ENCODE results near the gene FAIM2.
A peak's percentile ranks its signal among the peaks of the same experiment; 100 is the strongest.
"Not testable (repeated sequence)": the region's sequence is repeated elsewhere in the genome, so short reads cannot be mapped to it uniquely, and the experiment has no call there.

FAIM2 gene

DNA sequence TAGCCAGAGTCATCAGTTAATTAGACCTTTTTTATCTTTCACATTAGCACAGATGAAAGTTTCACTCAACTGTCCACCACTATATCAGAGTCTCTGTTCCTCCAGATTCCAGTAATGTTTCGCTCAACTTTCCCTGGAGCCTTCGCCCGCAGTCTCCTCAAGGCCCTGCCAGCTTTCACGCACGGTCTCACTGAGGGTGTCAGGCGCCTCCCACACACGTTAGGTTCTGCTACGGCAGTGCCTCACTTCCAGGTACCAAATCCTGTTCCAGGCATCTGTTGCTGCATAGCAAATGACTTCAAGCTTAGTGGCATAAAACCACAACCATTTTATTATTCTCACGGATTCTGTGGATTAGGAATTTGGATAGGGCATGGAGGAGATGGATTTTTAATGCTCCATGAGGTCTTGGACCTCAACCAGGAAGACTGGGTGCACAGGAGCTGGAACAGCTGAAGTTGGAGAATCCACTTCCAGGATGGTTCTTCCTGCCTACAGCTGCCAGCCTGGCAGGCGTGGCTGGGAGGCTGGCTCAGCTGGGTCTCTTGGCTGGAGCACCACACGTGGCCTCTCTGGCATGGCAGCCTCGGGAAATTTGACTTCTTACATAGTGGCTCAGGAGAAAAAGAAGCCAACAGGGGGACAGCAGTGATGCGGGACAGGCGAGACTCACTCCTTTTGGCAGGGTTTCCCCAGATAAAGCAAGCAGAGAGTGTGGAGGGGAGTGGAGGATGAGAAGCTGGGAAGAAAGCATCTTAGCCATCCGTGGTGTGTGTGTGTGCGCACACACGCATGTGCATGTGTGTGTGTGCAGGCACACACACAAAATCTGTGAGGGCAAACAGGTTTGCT lies 39.5 kb downstream of the FAIM2 start:
- no peak for DNase-seq (ENCODE audit: low read depth)

DNA sequence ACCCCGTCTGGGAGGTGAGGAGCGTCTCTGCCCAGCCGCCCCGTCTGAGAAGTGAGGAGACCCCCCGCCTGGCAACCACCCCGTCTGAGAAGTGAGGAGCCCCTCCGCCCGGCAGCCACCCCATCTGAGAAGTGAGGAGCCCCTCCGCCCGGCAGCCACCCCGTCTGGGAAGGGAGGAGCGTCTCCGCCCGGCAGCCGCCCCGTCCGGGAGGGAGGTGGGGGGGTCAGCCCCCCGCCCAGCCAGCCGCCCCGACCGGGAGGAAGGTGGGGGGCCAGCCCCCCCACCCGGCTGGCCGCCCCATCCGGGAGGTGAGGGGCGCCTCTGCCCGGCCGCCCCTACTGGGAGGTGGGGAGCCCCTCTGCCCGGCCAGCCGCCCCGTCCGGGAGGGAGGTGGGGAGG lies 42.8 kb downstream of the FAIM2 start:
- not testable (repeated sequence) for DNase-seq (ENCODE audit: low read depth)

DNA sequence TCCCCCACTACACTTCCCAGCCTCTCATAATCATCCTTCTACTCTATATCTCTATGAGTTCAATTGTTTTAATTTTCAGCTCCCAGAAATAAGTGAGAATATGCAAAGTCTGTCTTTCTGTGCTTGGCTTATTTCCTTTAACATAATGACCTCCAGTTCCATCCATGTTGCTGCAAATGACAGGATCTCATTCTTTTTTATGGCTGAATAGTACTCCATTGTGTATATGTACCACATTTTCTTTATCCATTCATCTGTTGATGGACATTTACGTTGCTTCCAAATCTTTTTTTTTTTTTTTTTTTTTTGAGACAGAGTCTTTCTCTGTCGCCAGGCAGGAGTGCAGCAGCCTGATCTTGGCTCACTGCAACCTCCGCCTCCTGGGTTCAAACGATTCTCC lies 47.8 kb downstream of the FAIM2 start:
- not testable (repeated sequence) for DNase-seq (ENCODE audit: low read depth)

DNA sequence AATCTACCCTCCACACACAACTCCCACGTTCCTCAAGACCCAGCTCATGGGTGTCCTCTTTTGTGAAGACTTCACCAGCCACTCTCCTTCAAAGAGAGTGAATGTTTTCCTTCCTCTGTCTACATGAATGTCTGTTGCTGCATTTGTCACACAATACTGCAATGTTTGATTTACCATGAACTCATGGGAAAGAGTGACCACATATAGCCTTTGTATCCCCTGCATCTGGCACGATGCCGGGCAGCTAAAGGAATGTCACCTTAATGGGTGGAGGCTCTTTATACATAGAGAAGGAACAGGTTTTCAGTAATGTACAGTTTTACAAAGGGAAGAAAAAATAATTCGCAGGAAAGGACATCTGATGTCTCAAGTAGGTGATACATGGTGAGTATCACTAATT lies 48.7 kb downstream of the FAIM2 start:
- DNase-seq (ENCODE audit: low read depth) = no peak

DNA sequence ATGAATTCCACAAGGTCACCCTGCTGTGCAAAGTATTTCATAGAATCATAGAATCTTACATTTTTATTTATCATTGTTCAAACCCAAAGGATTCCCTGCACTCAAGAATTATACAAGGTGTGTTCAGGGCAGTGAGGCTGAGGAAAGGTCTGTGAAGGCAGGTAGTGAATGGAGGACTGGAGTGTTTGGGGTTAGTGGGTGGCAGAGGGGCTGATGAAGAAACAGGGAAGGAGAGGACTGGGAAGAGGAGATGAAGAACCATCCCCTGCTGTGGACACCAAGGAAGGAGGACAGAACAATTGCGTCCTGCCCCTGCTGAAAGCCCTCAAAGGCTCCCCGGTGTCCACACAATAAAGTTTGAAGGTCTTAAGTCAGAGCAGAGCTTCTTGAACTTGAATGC lies 50.0 kb downstream of the FAIM2 start:
- no peak for DNase-seq (ENCODE audit: low read depth)

DNA sequence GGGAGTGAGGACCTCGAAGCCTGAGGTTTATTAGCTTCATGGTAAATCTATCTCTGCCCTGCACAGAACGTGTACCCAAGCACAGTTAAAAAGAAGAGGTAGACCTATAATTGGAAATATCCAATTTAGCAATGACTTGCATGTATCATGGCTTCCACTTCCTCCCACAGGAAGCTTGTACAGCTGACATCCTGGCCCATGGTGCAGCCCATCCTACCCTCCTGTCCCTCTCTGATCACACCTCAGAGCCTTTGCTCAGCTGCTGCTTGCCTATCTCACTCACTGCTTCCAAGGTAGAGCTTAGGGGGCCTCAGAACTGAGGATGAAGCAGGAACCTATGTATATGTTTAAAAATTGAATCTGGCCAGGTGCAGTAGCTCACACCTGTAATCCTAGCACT lies 56.5 kb downstream of the FAIM2 start:
- no peak for DNase-seq (ENCODE audit: low read depth)

DNA sequence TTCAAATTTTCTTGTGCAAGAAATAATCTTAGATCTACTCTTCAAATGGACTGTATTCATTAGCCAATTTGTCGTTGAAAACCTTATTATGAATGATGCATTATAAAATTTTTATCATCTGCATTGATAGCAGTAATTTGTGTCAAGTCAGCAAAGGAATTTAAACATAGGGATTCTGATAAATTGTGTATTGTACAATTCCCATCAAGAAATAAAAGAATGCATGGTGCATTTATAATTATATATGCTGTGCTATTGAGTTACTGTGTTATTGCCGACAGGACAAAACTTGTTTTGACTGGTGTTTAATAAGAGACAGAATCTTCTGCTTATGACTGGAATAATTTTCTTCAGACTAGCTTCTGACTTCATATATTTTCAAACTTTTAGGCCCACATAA lies 57.7 kb downstream of the FAIM2 start:
- DNase-seq (ENCODE audit: low read depth) = no peak

DNA sequence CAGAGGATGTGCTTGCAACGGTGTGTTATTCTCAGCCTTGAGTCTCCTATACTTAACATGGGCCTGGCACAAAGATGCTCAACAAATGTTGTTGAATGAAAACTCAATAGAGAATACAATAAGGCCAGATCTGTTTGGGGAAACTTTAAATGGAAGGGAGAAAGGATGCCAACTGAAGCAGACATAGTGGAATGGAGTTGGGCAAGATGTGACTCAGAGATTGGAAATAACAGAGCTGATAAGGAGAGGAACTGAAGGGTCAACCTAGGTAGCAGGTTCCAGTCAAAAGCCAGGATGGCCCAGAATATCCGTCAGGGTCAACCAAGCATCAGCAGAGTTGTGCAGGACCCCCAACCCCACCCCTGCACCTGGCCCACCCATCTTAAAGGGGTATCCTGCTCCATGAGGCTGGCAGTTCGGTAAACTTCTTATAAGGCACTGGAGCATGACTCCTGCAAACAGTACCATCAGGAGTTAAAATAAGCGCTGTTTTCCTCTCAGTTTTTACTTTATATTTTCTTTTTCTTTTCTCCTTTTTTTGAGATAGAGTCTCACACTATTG lies 59.7 kb downstream of the FAIM2 start:
- no peak for DNase-seq (ENCODE audit: low read depth)

DNA sequence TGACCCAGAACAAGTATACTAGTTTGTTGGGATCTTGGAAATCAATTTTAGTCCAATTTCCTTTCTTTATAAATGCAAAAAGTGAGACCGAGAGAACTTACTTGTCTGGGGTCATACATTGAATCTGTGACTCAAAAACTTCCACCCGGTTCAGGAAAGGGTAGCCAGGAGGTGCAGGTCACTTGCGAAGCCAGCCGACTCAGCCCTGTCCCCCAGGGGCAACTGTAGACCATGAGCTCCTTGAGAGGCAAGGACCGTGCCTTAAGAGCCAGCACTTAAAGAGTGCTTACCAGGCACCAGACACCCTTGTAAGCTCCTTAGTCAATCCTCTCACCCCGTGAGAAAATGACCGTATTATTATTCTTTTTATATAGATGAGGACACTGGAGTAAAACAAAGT lies 60.3 kb downstream of the FAIM2 start:
- DNase-seq (ENCODE audit: low read depth) = no peak

DNA sequence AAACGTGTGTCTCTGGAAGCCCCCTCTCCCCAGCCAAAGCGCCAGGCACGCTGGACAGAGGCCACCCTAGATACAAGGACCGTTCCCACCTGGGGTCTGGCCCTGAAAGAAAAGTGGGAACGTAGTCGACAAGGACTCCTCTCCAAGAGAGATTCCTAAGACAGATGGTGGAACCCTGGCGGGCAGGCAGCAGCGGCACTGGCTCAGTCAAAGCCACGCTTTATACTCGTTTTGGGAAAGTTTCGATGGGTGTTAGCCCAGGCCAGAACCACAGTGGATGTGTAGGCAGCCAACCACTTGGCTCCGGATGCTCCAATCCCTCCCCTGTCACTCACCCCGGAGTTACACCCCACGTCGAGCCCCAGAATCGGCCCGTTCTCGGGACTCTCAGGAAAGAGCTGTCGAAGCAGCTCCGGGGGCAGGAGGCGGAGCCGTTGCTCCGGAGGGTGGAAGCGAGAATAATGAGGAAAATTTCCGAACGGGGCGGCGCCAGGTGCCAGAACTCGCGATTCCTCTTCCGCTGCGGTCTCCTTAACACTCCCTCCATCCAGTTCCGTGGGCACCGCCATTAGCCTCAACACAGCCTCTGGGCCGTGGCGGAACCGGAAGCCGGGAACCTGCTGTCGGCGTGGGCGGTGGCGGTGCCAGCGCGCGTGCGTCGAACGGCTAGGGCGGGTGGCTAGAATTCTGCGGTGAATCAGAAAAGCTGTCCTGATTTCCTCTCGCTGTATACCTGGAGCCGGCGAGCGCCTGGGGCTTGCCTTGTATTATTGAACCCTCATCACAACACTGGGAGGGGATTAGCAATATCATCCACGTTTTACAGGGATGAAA lies 61.0 kb downstream of the FAIM2 start, which contains the start of gene BCDIN3D:
Gene BCDIN3D (minus strand): TSS at position 588 of the 834 bp plus-strand sequence. CDS start 19 bp downstream, at position 569.
- peak; percentile 89 for DNase-seq (ENCODE audit: low read depth)

DNA sequence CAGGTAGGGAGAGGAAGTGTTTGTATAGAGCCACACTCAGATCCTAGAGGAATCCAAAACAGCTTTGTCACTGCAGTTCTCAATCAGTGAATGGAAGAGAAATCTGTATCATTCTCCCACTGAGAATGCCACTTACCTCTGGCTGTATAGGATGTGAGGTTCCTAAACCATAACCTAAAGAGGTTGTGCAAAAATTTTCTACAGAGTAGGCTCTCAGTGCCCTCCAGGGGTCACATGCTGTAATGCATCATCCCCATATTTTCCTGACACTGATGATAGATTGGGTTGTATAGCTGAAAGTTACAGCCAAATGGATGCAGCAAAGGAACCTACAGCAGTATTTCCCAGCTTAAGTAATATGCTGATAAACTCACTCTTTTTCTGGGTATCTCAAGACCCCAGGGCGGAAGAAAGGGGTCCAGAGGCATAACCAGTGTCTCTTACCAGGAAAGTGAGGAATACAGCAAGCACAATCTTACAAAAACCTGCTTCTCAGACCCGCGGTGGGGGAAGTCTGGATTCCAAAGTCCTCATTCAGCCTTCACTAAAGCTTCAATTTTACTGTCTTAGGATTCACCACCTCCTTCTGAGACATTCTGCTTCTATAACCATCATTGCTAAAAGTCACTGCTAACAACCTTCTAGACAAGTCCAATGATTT lies 64.6 kb downstream of the FAIM2 start:
- DNase-seq (ENCODE audit: low read depth) = no peak

DNA sequence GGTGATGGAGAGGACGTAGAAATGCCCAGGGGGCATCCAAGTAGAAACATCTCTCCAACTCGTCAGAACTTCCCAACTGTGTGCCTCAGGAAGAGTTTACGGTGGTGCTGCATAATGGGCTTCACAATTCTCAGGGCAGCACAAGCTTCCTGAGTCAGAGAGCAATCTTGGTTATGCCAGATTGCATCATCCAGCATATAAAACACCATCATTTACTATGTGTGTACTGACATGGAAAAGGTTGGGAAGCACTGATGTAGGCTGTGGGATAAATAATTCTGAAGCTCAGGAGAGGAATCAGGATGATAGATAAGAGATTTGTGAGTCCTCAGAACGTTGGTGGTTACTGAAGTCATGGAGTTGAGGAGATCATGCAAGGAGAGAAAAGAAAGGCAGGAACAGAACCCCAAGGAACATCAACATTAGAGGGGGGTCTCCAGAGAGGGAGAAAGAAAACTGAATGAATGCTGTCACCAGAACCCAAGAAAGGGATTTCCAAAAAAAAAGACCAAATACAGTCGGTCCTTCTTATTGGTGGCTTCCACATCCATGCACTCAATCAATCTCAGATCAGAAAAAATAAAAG lies 70.8 kb downstream of the FAIM2 start:
- no peak for DNase-seq (ENCODE audit: low read depth)

DNA sequence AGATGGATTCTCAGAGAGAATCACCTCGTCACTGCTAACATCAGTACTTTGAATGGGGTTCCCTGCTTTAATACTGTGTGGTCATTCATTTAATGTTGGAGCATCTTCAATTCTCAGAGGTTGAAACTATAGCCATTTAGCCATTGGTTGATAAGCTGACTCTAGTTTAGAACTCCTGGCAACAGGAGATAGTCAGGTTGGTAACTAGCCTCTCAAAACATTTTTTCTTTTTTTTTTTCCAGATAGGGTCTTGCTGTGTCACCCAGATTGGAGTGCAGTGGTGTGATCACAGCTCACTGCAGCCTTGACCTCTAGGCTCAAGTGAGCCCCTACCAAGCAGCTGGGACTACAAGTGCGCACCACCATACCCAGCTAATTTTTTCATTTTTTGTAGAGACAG lies 72.0 kb downstream of the FAIM2 start:
- DNase-seq (ENCODE audit: low read depth) = no peak

DNA sequence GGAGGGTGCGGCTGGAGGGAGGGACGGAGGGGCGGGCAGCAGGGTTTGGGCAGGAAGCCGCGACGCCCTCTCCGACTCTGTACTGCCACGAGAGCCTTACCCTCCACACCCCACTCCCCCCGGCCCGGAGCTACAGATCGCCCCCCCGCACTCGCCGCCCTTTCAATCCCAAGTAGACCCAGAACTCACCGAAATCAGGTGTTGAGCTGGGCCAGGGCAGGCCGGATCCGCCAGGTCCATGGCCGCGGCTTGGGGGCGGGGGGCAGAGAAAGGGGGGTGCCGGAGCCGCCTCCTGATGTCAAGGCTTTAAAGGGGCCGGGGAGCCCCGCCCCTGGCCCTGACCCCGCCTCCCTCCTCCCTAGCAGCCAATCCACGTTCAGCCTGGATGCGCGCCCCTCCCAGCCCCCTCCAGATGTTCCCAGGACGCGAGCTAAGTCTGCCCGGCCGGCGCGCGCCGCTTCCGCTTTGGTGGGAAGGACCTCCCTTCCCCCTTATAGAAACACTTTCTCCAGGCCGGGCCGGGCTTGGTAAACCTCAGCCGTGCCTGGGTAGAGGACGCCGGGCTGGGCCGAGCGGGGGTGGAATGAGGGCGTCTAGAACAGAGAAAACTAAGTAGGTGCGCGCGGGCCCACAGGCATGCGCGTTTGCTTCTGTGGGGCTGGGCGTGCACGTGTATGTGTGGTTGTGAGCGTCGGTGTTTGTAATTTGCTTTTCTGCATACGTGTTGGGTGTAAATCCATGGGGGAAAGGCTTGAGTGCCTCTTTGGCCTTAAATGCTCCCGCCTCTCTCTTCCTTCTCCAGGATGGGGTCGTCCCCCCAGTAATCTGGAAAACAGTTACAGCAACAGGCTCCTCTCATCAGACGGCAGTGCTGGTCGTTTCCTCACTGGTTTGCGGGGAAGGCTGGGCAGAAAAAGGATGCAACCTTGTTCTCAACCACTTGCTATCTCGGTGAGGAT lies 75.3 kb downstream of the FAIM2 start, which contains the start of gene NCKAP5L:
Gene NCKAP5L (minus strand): TSS at position 281 of the 959 bp plus-strand sequence. CDS start 24,369 bp downstream, outside the sequence.
- peak; percentile 91 for DNase-seq (ENCODE audit: low read depth)

DNA sequence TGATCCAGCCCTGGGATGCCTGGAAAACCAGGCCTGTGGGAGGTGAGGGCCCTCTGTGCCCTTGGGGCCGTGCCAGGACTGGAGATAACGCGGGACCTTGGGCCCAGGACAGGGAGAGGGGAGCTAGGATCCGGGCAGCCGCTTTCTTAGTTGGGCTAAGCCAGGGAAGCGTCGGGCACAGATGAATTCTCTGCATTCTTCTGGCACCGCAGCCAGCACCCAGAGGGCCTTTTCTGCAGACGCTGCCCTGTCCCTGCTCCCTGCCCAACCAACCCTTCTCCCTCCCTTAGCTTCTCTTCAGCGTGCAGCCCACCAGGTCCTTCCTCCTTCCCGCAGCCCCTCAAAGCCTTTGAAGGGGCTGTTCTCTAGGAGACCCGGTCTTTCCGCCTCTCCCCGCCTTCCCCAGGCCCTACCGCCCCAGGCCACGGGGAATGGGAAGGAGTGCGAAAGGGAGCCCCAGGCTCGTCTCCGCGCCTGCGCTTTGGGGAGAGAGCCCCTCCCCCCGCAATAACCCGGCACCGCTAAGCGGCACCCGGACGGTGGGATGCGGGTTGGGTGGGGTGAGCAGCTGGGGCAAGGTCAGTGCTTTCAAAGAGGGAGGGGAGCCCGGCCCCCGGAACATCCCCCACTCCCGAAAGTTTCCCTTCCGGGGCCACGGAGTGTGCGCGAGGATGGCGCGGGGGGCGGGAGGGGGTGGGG lies 76.2 kb downstream of the FAIM2 start:
- peak; percentile 32 for DNase-seq (ENCODE audit: low read depth)

DNA sequence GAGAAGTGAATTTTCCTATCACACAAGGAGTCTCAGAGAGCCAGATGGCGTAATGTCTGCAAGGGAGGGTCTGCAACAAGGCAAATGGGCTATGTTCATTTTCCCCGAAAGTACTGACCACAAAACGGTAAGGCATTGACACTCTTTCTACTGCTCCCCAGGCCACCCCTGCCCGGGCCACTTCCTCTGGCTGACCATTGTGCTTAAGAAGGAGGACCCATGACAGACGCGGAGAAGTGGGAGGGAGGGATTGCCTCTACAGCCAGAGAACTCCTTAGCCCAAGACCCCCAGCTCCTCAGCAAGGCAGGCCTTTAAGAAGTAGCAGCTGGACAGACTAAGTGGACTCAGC lies 76.7 kb downstream of the FAIM2 start:
- DNase-seq (ENCODE audit: low read depth) = no peak

DNA sequence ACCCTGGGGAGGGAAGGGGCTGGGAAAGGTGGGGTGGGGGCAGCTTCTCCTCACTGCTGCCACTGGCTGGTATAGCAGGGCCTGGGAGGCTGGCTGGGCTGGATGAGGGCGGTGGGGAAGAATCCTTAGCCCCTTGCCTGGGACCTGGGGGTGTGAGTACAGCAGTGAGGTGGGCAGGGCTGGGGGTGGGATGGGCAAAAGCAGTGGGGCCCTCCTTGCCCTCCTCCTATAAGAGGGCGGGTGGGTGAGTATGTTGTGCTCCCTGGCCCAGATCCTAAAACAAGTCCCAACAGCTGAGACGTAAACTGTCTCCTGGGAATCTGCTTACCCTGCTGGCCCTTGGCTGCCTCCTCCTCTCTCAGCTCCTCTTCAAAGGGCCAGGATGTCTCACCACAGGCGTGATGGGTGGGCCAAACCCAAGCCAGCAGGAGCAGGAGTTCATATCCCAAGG lies 77.7 kb downstream of the FAIM2 start:
- no peak for DNase-seq (ENCODE audit: low read depth)

DNA sequence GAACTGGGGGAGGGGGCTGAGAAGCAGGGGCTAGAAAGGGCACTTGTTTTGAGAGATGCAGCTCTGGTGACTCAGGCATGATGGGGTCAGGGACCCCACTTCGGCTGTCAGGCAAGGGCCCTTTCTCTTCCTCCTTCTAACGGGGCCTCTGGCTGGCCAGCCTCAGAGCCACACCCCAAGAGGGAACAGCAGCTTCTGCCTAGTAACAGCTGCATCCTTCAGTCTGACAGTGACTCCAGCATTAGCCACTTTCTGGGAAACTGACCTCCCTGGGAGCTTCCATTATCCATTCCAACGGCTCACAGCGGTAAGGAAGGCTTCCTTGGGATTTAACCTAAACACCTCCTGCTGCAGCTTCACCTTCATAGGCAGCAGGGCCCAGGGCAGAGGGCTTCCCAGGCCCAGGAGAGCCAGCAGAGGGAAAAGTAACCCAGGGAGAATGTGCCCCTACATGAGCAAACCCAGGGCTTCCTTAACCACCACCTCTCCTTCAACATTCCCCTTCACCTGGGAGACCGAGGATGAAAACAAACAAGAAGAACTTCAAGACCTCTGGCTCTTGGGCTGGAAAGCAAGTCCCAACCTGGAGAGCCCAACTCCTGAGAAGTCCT lies 78.2 kb downstream of the FAIM2 start:
- DNase-seq (ENCODE audit: low read depth) = no peak

DNA sequence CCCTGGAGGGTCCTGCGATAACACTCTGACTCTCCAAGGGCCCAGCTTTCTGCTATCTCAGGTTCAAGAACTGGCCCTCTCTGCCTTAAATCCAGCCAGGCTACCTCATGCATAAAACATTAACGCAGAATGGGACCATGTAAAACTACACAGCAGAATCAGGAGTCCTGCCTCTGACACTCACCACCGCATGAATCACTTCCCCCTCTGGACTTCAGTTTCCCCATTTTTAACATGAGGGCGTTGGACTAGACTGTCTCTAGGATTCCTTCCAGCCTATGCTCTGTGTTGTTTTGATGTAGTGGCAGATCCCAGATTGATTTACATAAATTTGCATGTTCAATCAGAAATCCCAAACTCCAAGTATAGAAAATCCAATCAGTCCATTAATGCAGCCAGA lies 78.8 kb downstream of the FAIM2 start:
- DNase-seq (ENCODE audit: low read depth) = no peak

All from T-helper 22 cell (primary cell).